H9 (cell line): ENCODE data around the gene RS1. TPM values are rescaled to one million over a fixed set of nuclear protein-coding genes. Genes with fewer than 3 reads are reported as not detected.

ENCODE experiments used
- DNase-seq: peaks from one replicate; pipeline ENCODE4 v3.0.0-alpha.2; 2017
- H2AFZ ChIP-seq: one replicate; pipeline ENCODE4 v1.6.1; 2013; ENCODE audit warnings: mild to moderate bottlenecking, low read length, control low read depth, moderate library complexity
- H2AK5ac ChIP-seq: 2 replicates; pipeline ENCODE4 v1.6.1; 2013; ENCODE audit warnings: low read length, control low read depth, mixed read lengths; ENCODE audit not compliant: insufficient read length
- H2BK120ac ChIP-seq: one replicate; pipeline ENCODE4 v1.6.1; 2013; ENCODE audit warnings: low read depth, mild to moderate bottlenecking, low read length, control low read depth, inconsistent platforms; ENCODE audit not compliant: poor library complexity, severe bottlenecking
- H2BK12ac ChIP-seq: 2 replicates; pipeline ENCODE4 v1.6.1; 2013; ENCODE audit warnings: low read length, control low read depth, mixed read lengths, low read depth; ENCODE audit not compliant: insufficient read length
- H2BK15ac ChIP-seq: 2 replicates; pipeline ENCODE4 v1.6.1; 2013; ENCODE audit warnings: low read depth, low read length, control low read depth
- H2BK20ac ChIP-seq: one replicate; pipeline ENCODE4 v1.6.1; 2013; ENCODE audit warnings: low read depth, mild to moderate bottlenecking, low read length, control low read depth, inconsistent platforms; ENCODE audit not compliant: poor library complexity, severe bottlenecking
- H2BK5ac ChIP-seq: 2 replicates; pipeline ENCODE4 v1.6.1; 2013; ENCODE audit warnings: low read length, control low read depth, mixed read lengths; ENCODE audit not compliant: insufficient read length
- H3K14ac ChIP-seq: 2 replicates; pipeline ENCODE4 v1.6.1; 2013; ENCODE audit warnings: low read length, control low read depth; ENCODE audit not compliant: insufficient read depth
- H3K18ac ChIP-seq: 2 replicates; pipeline ENCODE4 v1.6.1; 2013; ENCODE audit warnings: low read depth, mild to moderate bottlenecking, mixed read lengths, low read length, control low read depth; ENCODE audit not compliant: insufficient read length
- H3K23ac ChIP-seq: 2 replicates; pipeline ENCODE4 v1.6.1; 2013; ENCODE audit warnings: low read length, control low read depth, mixed read lengths, low read depth; ENCODE audit not compliant: insufficient read length
- H3K23me2 ChIP-seq: 2 replicates; pipeline ENCODE4 v1.6.1; 2013; ENCODE audit warnings: low read depth, mild to moderate bottlenecking, mixed read lengths, low read length, control low read depth; ENCODE audit not compliant: insufficient read length, poor library complexity, severe bottlenecking
- H3K27ac ChIP-seq: 2 replicates; pipeline ENCODE4 v1.5.1; 2013; ENCODE audit warnings: low read length, control low read depth, mixed read lengths, low read depth; ENCODE audit not compliant: insufficient read length
- H3K27me3 ChIP-seq: 2 replicates; pipeline ENCODE4 v1.6.1; 2013; ENCODE audit warnings: low read length, control low read depth, inconsistent platforms; ENCODE audit not compliant: insufficient read depth
- H3K4ac ChIP-seq: 2 replicates; pipeline ENCODE4 v1.6.1; 2013; ENCODE audit warnings: low read depth, mild to moderate bottlenecking, control low read depth, inconsistent platforms, low read length, moderate library complexity
- H3K4me1 ChIP-seq: 2 replicates; pipeline ENCODE4 v1.6.1; 2013; ENCODE audit warnings: low read length, control low read depth, inconsistent platforms; ENCODE audit not compliant: insufficient read depth
- H3K4me2 ChIP-seq: 2 replicates; pipeline ENCODE4 v1.6.1; 2013; ENCODE audit warnings: low read length, control low read depth, mixed read lengths; ENCODE audit not compliant: insufficient read length, insufficient read depth
- H3K56ac ChIP-seq: 2 replicates; pipeline ENCODE4 v1.6.1; 2013; ENCODE audit warnings: low read depth, mild to moderate bottlenecking, mixed read lengths, low read length, control low read depth; ENCODE audit not compliant: insufficient read length
- H3K79me1 ChIP-seq: 2 replicates; pipeline ENCODE4 v1.6.1; 2013; ENCODE audit warnings: low read depth, mild to moderate bottlenecking, moderate library complexity, low read length, control low read depth, inconsistent platforms; ENCODE audit not compliant: insufficient read depth, poor library complexity, severe bottlenecking
- H3K79me2 ChIP-seq: 2 replicates; pipeline ENCODE4 v1.6.1; 2013; ENCODE audit warnings: low read length, control low read depth, inconsistent platforms; ENCODE audit not compliant: insufficient read depth
- H3K9ac ChIP-seq: 2 replicates; pipeline ENCODE4 v1.6.1; 2013; ENCODE audit warnings: low read length, control low read depth, mixed read lengths; ENCODE audit not compliant: insufficient read length; ENCODE audit errors: extremely low read depth
- H3K9me3 ChIP-seq: one replicate; pipeline ENCODE4 v1.6.1; 2013; ENCODE audit warnings: low read depth, low read length, inconsistent platforms; ENCODE audit not compliant: control insufficient read depth
- H3T11ph ChIP-seq: one replicate; pipeline ENCODE4 v1.6.1; 2013; ENCODE audit warnings: mild to moderate bottlenecking, low read length, control low read depth, inconsistent platforms
- H4K20me1 ChIP-seq: one replicate; pipeline ENCODE4 v1.6.1; 2013; ENCODE audit not compliant: control insufficient read depth, insufficient read length, insufficient read depth
- H4K5ac ChIP-seq: 2 replicates; pipeline ENCODE4 v1.6.1; 2013; ENCODE audit warnings: low read depth, mild to moderate bottlenecking, mixed read lengths, low read length, control low read depth; ENCODE audit not compliant: insufficient read length
- H4K8ac ChIP-seq: replicated peaks from 2 replicates; pipeline ENCODE4 v1.6.1; 2013; ENCODE audit warnings: low read length, control low read depth, mixed read lengths, low read depth; ENCODE audit not compliant: insufficient read length
- H4K91ac ChIP-seq: 2 replicates; pipeline ENCODE4 v1.6.1; 2013; ENCODE audit warnings: low read depth, mild to moderate bottlenecking, moderate library complexity, mixed read lengths, low read length, control low read depth; ENCODE audit not compliant: insufficient read length
- H3K27ac Mint-ChIP-seq, 3 experiments: 2 replicates in 2 of 3; 3 replicates in 1 of 3; pipeline ENCODE4 v1.8.0; 2020 to 2021; ENCODE audit warnings: mixed read lengths in 3 of 3, mild to moderate bottlenecking in 1 of 3, moderate library complexity in 1 of 3
- H3K27me3 Mint-ChIP-seq: 2 replicates; pipeline ENCODE4 v1.8.0; 2021; ENCODE audit warnings: low read depth, mild to moderate bottlenecking, moderate library complexity, mixed read lengths
- H3K36me3 Mint-ChIP-seq, 3 experiments: 2 replicates in 2 of 3; 3 replicates in 1 of 3; pipeline ENCODE4 v1.8.0; 2020 to 2021; ENCODE audit warnings: low read depth in 3 of 3, mixed read lengths in 3 of 3; ENCODE audit not compliant: insufficient read depth in 1 of 3
- H3K4me1 Mint-ChIP-seq, 2 experiments: 2 replicates each; pipeline ENCODE4 v1.8.0; 2020; ENCODE audit warnings: mixed read lengths in 2 of 2
- H3K4me3 Mint-ChIP-seq, 2 experiments: 2 replicates in 1 of 2; 3 replicates in 1 of 2; pipeline ENCODE4 v1.8.0; 2020 to 2021; ENCODE audit warnings: mild to moderate bottlenecking in 2 of 2, mixed read lengths in 2 of 2, moderate library complexity in 1 of 2
- H3K9me3 Mint-ChIP-seq, 2 experiments: 2 replicates in 1 of 2; 3 replicates in 1 of 2; pipeline ENCODE4 v1.8.0; 2020; ENCODE audit warnings: mild to moderate bottlenecking in 2 of 2, mixed read lengths in 2 of 2, moderate library complexity in 1 of 2
- CTCF ChIP-seq: fragments of 200-600 bp; sonication (generic); conservative IDR thresholded peaks from 3 replicates; pipeline ENCODE4 v1.8.0; 2021; ENCODE audit warnings: antibody characterized with exemption, mild to moderate bottlenecking
- WGBS: extraction: QIAGEN DNeasy Blood & Tissue Kit; methylation state at CpG from one replicate; pipeline ENCODE4 v1.1.7; 2013; ENCODE audit warnings: missing lambda C conversion rate, low lambda C conversion rate, mixed read lengths; ENCODE audit not compliant: insufficient read length; ENCODE audit errors: extremely low coverage; 5-methylcytosine and 5-hydroxymethylcytosine counted together
- total RNA-seq: library from RNA; stranded (reverse); gene quantifications from 2 replicates; pipeline ENCODE4 v1.2.1, GENCODE V29; 2021

Gene RS1
- total RNA-seq, 1 experiment from 2014 or later, result not detected

- H3K27ac Mint-ChIP-seq, result no peak overlapping the region
- H4K5ac ChIP-seq, result no peak overlapping the region
These were observed 43.0 kb upstream of the RS1 start for GRCh38 chrX:18714910-18715309.

More at GRCh38 chrX:18714910-18715309, 43.0 kb upstream of the RS1 start:
- no peak for TF ChIP-seq CTCF
- H3T11ph ChIP-seq, result no peak overlapping the region
- no peaks in the 10 kb centered on the region for H4K20me1 ChIP-seq
- no peak overlapping the region for H2BK5ac ChIP-seq
- no peak overlapping the region for H4K91ac ChIP-seq
- no peak overlapping the region for H2AFZ ChIP-seq
- H2BK120ac ChIP-seq, result no peak overlapping the region
- no peak overlapping the region for H3K9ac ChIP-seq
- H3K14ac ChIP-seq, result no peak overlapping the region
- H3K4me1 Mint-ChIP-seq, result no peaks in the 10 kb centered on the region
- H3K4me2 ChIP-seq, result no peak overlapping the region
- peaks cover 56 to 61% of the 10 kb centered on the region in 2 experiments for H3K9me3 Mint-ChIP-seq
- H2BK20ac ChIP-seq, result no peak overlapping the region
- no peak overlapping the region for H3K56ac ChIP-seq
- no peaks in the 10 kb centered on the region for H3K79me2 ChIP-seq
- no peaks in the 10 kb centered on the region for H3K23me2 ChIP-seq
- no peak overlapping the region for H3K18ac ChIP-seq
- DNase-seq, result no peak
- no CpG with 5 or more reads among the region's 9 CpGs for WGBS
- H3K4ac ChIP-seq, result no peak overlapping the region
- peaks cover 25% of the 10 kb centered on the region for H3K9me3 ChIP-seq
- no peaks in the 10 kb centered on the region for H3K27me3 Mint-ChIP-seq
- no peak overlapping the region for H3K23ac ChIP-seq
- H3K27me3 ChIP-seq, result no peaks in the 10 kb centered on the region
- H2BK15ac ChIP-seq, result no peak overlapping the region
- H2AK5ac ChIP-seq, result no peak overlapping the region
- H3K4me3 Mint-ChIP-seq, result no peak overlapping the region
- H3K4me1 ChIP-seq, result no peaks in the 10 kb centered on the region
- peaks cover 0 to 1% (median 0%) of the 10 kb centered on the region in 3 experiments; a peak in 1 of 7 replicates for H3K36me3 Mint-ChIP-seq
- no peak overlapping the region for H4K8ac ChIP-seq
- no peak overlapping the region for H3K27ac ChIP-seq
- H3K79me1 ChIP-seq, result no peaks in the 10 kb centered on the region
- H2BK12ac ChIP-seq, result no peak overlapping the region
